EH (cell line): Measurements from ENCODE around the gene MLPH.

Source experiments
- DNase-seq: peaks from one replicate; pipeline ENCODE4 v3.0.0-alpha.2; 2015; ENCODE audit warnings: low read depth

Gene MLPH

GRCh38 chr2:237497838-237498186 is 10.8 kb downstream of the MLPH start:
- no peak for DNase-seq

DNA sequence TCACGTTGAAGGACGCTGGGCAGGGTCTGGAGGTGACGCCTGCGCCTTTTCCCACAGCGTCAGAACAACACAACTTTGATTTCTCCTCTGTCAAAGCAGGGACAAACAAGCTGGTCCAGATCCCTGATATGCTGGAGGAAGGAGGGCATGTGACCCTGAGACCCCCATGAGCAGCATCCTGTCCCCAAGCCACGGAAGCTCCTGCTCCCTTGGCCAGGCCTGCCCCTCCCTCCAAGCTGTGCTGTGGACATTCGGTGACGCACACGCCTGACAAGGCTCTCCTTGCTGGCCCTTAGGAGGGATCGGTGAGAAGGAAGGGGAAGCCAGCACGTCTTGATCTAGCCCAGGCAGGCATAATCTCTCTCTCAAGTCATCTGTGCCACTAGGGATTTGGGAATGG is 11.3 kb downstream of the MLPH start:
- DNase-seq: no peak

GRCh38 chr2:237500681-237501424 is 13.8 kb downstream of the MLPH start:
- peak; percentile 100 for DNase-seq

DNA sequence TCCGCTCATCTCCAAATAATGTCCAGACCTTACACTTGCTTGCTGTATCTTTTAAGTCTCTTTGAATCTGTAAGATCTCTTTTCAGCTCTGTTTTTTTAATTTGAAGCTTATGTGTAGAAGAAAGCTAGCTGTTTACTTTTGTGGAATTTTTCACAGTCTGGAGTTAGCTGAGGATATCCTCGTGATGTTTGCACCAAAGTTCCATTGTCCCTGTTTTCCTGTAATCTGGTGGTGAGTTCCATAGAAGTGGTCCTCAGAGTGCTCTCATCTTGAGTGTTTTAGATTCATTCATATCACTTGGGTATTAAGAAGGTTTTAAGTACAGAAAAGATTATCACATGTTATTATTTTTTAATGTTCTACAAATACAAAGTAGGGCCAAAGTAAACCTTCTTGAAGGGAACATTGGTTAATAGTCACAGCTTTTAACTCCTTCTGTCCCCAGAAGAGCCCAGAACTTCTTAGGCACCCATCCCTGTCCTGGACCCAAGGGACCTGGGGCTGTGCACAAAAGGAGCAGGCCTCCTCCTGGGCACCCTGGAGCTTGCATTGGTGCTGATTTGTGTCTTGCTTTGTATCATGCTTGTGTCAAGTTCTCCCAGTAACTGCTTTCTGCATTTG is 15.0 kb downstream of the MLPH start:
- DNase-seq: peak; percentile 68

GRCh38 chr2:237503201-237503600 is 16.1 kb downstream of the MLPH start:
- no peak for DNase-seq

DNA sequence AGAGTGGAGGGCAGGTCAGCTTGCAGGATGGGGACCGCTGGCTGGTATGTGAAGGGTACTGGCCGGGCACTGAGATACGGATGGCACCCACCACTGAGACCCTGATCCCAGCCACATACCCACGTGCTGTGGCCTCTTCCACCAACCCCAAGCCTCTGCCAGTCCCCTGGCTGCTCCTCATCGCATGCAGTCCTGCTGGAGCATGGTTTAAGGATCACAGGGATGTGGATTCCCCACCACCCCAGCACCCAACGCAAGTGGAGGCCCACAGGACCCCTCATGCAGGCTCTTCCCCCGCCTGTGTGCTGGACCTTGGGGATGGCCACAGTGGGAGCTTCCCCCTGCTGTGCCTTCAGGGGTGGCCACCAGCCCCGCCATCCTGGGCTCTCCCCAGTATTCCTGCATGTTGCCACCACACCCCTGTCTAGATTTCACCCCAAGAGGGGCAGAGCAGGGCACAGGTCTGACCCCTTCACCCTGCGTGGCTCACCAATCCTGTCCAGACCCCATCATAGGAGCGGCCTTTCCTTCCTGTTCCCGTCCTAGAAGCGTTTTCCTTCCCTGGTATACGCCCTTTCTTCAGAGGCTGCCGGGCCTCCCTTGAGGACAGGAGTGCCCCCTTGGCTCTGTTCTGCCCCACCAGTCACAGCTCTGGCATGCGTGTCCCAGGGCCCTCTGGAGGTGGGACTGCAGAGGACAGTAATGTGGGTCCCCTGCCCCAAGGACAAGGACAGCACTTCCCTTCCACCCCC is 18.3 kb downstream of the MLPH start:
- DNase-seq: no peak

GRCh38 chr2:237507512-237507911 is 20.5 kb downstream of the MLPH start:
- DNase-seq: no peak

DNA sequence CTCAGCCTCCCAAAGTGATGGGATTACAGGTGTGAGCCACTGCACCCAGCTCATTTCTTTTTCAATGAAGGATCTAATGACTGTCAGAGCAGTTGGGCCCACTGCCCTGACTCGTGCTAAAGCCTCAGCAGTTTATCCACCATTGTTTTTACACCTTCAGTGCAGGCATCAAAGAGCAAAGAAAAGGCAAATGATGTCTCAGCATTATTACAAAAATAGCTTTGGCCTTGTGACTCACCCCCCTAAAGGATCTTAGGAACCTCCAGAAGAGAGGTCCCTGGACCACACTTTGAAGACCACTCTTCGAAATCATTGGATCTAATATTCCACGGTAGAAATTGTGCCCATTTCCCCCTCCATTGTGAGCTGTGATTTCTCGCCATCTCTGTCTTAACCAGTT is 21.3 kb downstream of the MLPH start:
- DNase-seq: no peak

DNA sequence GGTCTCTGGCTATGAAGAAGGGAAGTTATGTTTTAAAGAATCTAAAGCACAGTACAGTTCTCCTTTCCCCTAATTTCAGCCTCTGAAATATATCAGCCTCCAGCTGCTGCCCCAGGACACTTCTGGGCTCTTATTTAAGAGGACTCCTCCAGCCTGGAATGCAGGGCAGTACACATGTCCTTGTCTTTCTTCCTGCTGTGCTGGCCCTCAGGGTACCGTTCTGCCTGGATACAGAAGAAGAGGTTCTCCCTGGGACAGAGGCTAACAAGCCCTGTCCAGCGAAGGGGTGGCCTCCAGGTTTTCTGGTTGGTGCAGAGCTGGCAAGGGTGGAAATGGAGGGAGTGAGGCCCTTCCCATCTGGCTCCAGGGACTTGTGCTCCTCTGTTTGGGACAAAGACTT is 22.1 kb downstream of the MLPH start:
- peak; percentile 27 for DNase-seq

GRCh38 chr2:237509905-237510304 is 22.9 kb downstream of the MLPH start:
- DNase-seq: no peak

DNA sequence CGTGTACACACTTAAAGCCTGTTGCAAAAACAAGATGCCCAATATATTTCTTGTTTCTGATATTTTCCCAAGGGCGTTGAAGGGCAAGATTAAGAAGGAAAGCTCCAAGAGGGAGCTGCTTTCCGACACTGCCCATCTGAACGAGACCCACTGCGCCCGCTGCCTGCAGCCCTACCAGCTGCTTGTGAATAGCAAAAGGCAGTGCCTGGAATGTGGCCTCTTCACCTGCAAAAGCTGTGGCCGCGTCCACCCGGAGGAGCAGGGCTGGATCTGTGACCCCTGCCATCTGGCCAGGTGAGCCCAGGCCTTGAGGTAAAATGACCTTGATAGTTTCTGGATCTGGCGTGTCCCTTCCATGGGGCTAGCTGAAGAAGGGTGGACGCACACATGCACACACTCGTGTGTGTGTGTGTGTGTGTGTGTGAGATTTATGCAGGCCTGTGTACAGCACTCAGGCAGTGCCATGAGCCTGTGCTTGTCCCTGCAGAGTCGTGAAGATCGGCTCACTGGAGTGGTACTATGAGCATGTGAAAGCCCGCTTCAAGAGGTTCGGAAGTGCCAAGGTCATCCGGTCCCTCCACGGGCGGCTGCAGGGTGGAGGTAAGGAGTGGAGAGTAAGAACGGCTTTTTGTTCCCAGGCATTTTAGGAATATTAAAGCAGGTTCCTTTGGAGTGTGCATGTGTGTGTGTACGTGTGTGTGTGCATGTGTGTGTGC is 23.6 kb downstream of the MLPH start:
- no peak for DNase-seq

GRCh38 chr2:237511433-237511832 is 24.4 kb downstream of the MLPH start:
- no peak for DNase-seq

DNA sequence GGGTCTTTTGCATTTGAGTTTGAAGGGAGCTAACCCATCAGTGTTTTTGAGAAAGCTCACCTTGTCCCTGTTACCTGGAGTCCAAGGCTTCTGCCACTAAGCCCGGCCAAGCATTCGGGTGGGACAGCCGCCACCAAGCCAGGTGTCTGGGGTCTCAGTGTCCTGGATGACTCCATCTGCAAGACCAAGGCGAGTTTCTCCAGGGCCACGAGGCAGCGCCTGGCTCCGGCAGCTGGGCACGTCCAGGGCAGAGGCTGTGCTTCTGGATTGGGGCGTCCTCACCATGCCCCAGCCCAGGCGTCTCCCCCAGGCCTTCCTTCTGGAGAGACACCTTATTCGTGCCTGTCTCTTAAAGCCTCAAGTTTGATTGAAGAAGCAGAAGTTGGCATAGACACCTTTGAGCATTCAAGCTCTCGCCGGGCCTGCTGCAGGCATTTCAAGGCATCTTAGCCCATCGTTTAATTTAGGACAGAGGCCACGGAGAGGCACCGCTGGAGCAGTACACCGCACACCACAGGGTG is 24.9 kb downstream of the MLPH start:
- DNase-seq: no peak

DNA sequence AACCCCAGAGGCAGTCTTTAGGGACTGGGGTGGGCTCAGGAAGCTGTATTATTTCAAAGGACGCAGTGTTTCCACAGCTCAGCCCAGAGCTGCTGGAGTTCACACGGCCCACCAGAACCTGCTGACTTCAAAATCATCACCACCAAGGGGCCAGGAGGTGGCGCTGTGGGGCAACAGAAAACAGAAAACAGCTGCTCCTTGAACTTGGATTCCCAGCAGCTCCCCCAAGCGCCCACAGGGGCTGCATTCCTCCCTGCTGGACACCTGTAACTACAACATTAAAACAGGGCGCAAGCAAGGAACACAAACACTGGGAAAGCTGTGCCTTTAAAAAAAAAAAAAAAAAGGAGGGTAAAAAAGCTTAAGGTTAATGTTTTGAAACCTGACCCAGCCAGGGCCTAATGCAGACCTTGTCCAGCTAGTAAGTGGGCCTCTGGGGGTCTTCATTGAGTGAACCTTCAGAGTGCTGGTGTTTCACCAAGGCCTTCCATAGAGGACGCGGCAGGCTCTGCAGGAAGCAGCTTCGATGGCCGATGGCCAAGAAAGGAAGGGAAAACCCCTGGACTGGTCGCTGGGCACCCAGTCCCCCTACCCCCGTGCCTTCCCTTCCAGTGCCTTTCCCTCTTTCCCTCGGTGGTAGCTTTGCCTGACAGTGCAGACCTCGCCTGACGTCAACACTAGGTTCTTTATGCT is 25.9 kb downstream of the MLPH start:
- peak; percentile 87 for DNase-seq

GRCh38 chr2:237513693-237514092 is 26.6 kb downstream of the MLPH start:
- DNase-seq: no peak

DNA sequence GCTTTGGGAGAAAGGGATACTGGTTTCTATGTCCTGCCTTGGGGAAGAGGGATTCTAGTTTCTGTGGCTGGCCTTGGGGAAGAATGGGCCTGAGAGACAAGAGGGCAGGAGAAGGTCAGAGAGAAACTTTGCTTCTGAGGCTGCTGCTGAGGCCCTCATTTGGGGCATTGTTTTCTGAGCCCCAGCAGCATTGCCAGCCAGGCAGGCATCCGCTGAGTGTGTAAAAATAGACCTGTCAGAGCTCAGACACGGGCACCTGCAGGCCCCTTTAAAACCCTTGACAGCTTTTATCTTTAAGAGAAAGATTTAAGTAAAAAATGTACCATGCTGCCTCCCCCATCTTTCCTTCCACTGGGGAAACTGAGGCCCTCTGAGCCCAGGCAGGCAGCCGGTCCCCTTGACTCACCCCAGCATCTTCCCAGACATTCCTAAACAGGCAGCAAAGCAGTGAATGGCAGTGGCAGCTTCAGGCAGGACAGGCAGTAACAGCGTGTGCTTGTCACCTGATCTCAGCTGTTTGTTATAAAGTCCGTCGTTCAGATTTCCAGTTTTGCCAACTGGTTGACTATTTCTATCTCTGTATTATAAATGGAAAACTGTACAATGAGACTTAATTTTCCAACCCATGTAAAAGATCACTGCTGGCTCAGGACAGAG is 27.6 kb downstream of the MLPH start:
- no peak for DNase-seq

DNA sequence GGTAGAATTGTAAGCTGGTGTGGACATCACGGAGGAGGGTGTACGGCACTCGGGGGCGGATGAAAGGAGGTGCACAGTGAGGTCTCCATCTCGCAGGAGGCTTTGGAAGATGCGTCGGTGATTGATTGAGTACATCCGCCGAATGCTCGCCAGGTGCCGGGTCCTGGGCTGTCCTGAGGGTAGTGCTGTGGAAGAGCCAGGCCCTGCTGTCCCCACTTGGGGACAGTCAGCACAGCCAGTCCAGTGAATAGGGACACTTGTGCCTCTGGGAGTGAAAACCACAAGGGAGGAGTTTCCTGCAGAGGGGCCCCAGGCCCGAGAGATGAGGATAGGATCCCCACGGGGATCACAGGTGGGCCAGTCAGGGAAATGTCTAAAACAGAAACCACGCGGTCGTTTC is 28.1 kb downstream of the MLPH start:
- no peak for DNase-seq

GRCh38 chr2:237515621-237516275 is 28.7 kb downstream of the MLPH start:
- no peak for DNase-seq

DNA sequence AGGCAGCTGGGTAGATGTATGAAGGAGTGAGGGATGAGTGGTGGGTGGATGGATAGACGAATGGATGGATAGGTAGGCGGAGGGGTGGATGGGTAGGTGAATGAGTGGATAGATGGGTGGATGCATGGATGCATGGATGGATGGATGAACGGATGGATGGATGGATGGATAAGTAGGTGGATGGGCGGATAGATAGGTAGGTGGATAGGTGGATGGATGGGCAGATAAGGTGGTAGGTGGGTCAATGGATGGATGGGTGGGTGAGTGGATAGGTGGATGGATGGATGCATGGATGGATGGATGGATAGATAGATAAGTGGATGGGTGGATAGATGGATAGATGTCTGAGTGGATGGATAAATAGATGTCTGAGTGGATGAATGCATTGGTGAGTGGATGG is 30.1 kb downstream of the MLPH start:
- DNase-seq: no peak

GRCh38 chr2:237517990-237518389 is 30.9 kb downstream of the MLPH start:
- DNase-seq: no peak
